HepG2 (cell line): ENCODE data around the gene LMX1B. TPM values are rescaled to one million over a fixed set of nuclear protein-coding genes. Genes with fewer than 3 reads are reported as not detected.

Experiments used
- ATAC-seq: fragments of 200-7000 bp; cut with Tn5 transposase; 3 replicates; pipeline ENCODE4 v1.9.1; 2020; ENCODE audit warnings: mild to moderate bottlenecking, moderate library complexity
- BruUV-seq: library from RNA; stranded (reverse); fragments of 400-500 nt; replicated peaks from 2 replicates; lab custom pipeline; 2021; lab: Mats Ljungman, UMichigan
- CTCF ChIA-PET: fragments of 300-600 bp; formaldehyde crosslinking; extraction: SDS; loops from one replicate; lab custom pipeline; 2021; ENCODE audit warnings: low total read pairs, inconsistent platforms, low intra/inter-chr PET ratio; lab: Yijun Ruan, JAX
- POLR2A ChIA-PET: fragments of 350-600 bp; sonication (Branson Sonifier 250); formaldehyde crosslinking; loops from one replicate; lab custom pipeline; 2020; ENCODE audit warnings: antibody characterized with exemption, inconsistent platforms; lab: Yijun Ruan, JAX
- DNase-seq: peaks from one replicate; pipeline ENCODE4 v3.0.0-alpha.2; 2015; ENCODE audit warnings: low spot score
- FAIRE-seq: peaks from 3 replicates; lab custom pipeline; 2011; peaks lifted over from hg19 to GRCh38; lab: Jason Lieb, UNC
- H2AFZ ChIP-seq: one replicate; pipeline ENCODE4 v1.6.1; 2011; ENCODE audit warnings: low read length, inconsistent platforms
- H3K27ac ChIP-seq: fragments of 300-600 bp; 3 replicates; pipeline ENCODE4 v1.8.0; 2011; ENCODE audit warnings: mixed run types, mild to moderate bottlenecking, mixed read lengths, low read length, inconsistent platforms; ENCODE audit not compliant: insufficient read depth; ENCODE audit errors: extremely low read length
- H3K27me3 ChIP-seq, 2 experiments: fragments of 200-600 bp in 1 of 2; 2 replicates in 1 of 2; 3 replicates in 1 of 2; pipeline versions ENCODE4 v1.6.0 to v1.8.0; 2011; ENCODE audit warnings: low read length in 2 of 2, mild to moderate bottlenecking in 2 of 2, moderate library complexity in 2 of 2, inconsistent platforms in 1 of 2; ENCODE audit not compliant: insufficient read depth in 2 of 2, control insufficient read depth in 1 of 2
- H3K36me3 ChIP-seq, 2 experiments: fragments of 200-600 bp in 1 of 2; replicated peaks in 1 of 2; 2 replicates in 1 of 2; 3 replicates in 1 of 2; pipeline versions ENCODE4 v1.5.1 to v1.8.0; 2011; ENCODE audit warnings: low read length in 2 of 2, inconsistent platforms in 1 of 2; ENCODE audit not compliant: insufficient read depth in 2 of 2, control insufficient read depth in 1 of 2
- H3K4me1 ChIP-seq: 2 replicates; pipeline ENCODE4 v1.5.1; 2012; ENCODE audit warnings: low read length, inconsistent platforms; ENCODE audit not compliant: insufficient read depth
- H3K4me2 ChIP-seq: 2 replicates; pipeline ENCODE4 v1.6.0; 2011; ENCODE audit warnings: low read depth, low read length, inconsistent platforms
- H3K4me3 ChIP-seq, 3 experiments: fragments of 200-600 bp in 1 of 3; sonication (generic), shearing (Covaris generic) in 1 of 3; replicated peaks in 1 of 3; 2 replicates each; pipeline ENCODE4 v1.5.1; 2011 to 2016; ENCODE audit warnings: low read length in 3 of 3, inconsistent platforms in 2 of 3, low read depth in 2 of 3, mild to moderate bottlenecking in 2 of 3, control low read depth in 1 of 3, mixed read lengths in 1 of 3; ENCODE audit not compliant: insufficient read depth in 1 of 3
- H3K79me2 ChIP-seq: one replicate; pipeline ENCODE4 v1.6.1; 2011; ENCODE audit warnings: low read length, inconsistent platforms; ENCODE audit not compliant: insufficient read depth
- H3K9ac ChIP-seq: 2 replicates; pipeline ENCODE4 v1.6.0; 2011; ENCODE audit warnings: mild to moderate bottlenecking, low read depth, low read length, inconsistent platforms; ENCODE audit not compliant: insufficient read depth
- H3K9me3 ChIP-seq: 2 replicates; pipeline ENCODE4 v1.5.1; 2012; ENCODE audit warnings: mild to moderate bottlenecking, low read length
- H4K20me1 ChIP-seq: 2 replicates; pipeline ENCODE4 v1.6.0; 2011; ENCODE audit warnings: inconsistent platforms, mild to moderate bottlenecking, low read length, moderate library complexity; ENCODE audit not compliant: insufficient read depth
- ASH2L ChIP-seq: fragments of 300-600, 200-600 bp; sonication (generic); IDR thresholded peaks from 2 replicates; pipeline ENCODE4 v1.7.0; 2017; ENCODE audit warnings: low read depth, mild to moderate bottlenecking, moderate library complexity, mixed read lengths, low read length; ENCODE audit not compliant: insufficient read length
- HES4 ChIP-seq: sonication (generic); formaldehyde crosslinking; IDR thresholded peaks from 2 replicates; pipeline ENCODE4 v1.9.0; 2021; ENCODE audit warnings: mild to moderate bottlenecking, missing genetic modification reagents, borderline replicate concordance
- HIVEP1 ChIP-seq: sonication (generic); formaldehyde crosslinking; IDR thresholded peaks from 2 replicates; pipeline ENCODE4 v1.4.0; 2020; ENCODE audit warnings: mild to moderate bottlenecking, missing genetic modification reagents
- MAFK ChIP-seq, 2 experiments: IDR thresholded peaks in 1 of 2; conservative IDR thresholded peaks in 1 of 2; 2 replicates each; pipeline ENCODE4 v1.6.1; 2011; ENCODE audit warnings: improper control_type of control experiment in 2 of 2, low read length in 2 of 2
- PLSCR1 ChIP-seq: sonication (generic); formaldehyde crosslinking; IDR thresholded peaks from 2 replicates; pipeline ENCODE4 v1.5.0; 2020; ENCODE audit warnings: missing genetic modification reagents, mild to moderate bottlenecking, borderline replicate concordance
- SMAD3 ChIP-seq: sonication (generic); formaldehyde crosslinking; IDR thresholded peaks from 2 replicates; pipeline ENCODE4 v1.4.0; 2020; ENCODE audit warnings: missing genetic modification reagents
- ZNF616 ChIP-seq: sonication (generic); formaldehyde crosslinking; IDR thresholded peaks from 2 replicates; pipeline ENCODE4 v1.5.0; 2020; ENCODE audit warnings: low read depth, mild to moderate bottlenecking, missing genetic modification reagents
- ZNF766 ChIP-seq: sonication (generic); formaldehyde crosslinking; IDR thresholded peaks from 2 replicates; pipeline ENCODE4 v1.5.0; 2020; ENCODE audit warnings: missing genetic modification reagents, borderline replicate concordance
- WGBS: methylation state at CpG from one replicate; pipeline ENCODE4 v1.1.6; 2017; ENCODE audit warnings: low lambda C conversion rate; 5-methylcytosine and 5-hydroxymethylcytosine counted together
- in situ Hi-C: cut with HindIII; loops from 2 replicates; pipeline ENCODE4 v1.10.0; 2017; ENCODE audit warnings: low pct_unique_long_range_greater_than_20kb; ENCODE audit not compliant: extremely low pct_ligation_motif_present
- intact Hi-C: fragments of 100-400 bp; cut with micrococcal nuclease; formaldehyde crosslinking; loops from one replicate; pipeline ENCODE4 v1.10.0; 2022; ENCODE audit not compliant: unreplicated experiment
- polyA plus RNA-seq, 8 experiments: library from polyadenylated mRNA; depleted of rRNA in 3 of 8; stranded (reverse) in 7 of 8; unstranded in 1 of 8; fragments of >200 nt; fragmentation: Illumina TruSeq in 4 of 8; extraction: Trizol in 4 of 8; gene quantifications; 2 replicates each; pipeline versions ENCODE4 v1.2.1 to v1.2.3, GENCODE V29; 2011 to 2016; ENCODE audit warnings: low read depth in 4 of 8, missing spikeins in 1 of 8, mixed read lengths in 1 of 8; ENCODE audit not compliant: insufficient read depth in 1 of 8
- total RNA-seq, 5 experiments: library from RNA; depleted of rRNA; stranded (reverse); fragments of >200 nt; fragmentation: Illumina TruSeq; extraction: Trizol; gene quantifications; 2 replicates each; pipeline ENCODE4 v1.2.3, GENCODE V29; 2016; ENCODE audit warnings: low read depth in 1 of 5
- TF ChIP-seq, protein P1 (sequence below): sonication (generic); formaldehyde crosslinking; IDR thresholded peaks from 2 replicates; pipeline ENCODE4 v1.5.0; 2020; ENCODE audit warnings: missing genetic modification reagents
- TF ChIP-seq, protein P2 (sequence below): sonication (generic); formaldehyde crosslinking; IDR thresholded peaks from 2 replicates; pipeline ENCODE4 v1.9.0; 2021; ENCODE audit warnings: missing genetic modification reagents, borderline replicate concordance

LMX1B gene
- total and polyA plus RNA-seq, 2 of the 13 experiments (the other 11 are each of a cell fraction or from before 2014, with no cell fraction given) = not detected

DNA sequence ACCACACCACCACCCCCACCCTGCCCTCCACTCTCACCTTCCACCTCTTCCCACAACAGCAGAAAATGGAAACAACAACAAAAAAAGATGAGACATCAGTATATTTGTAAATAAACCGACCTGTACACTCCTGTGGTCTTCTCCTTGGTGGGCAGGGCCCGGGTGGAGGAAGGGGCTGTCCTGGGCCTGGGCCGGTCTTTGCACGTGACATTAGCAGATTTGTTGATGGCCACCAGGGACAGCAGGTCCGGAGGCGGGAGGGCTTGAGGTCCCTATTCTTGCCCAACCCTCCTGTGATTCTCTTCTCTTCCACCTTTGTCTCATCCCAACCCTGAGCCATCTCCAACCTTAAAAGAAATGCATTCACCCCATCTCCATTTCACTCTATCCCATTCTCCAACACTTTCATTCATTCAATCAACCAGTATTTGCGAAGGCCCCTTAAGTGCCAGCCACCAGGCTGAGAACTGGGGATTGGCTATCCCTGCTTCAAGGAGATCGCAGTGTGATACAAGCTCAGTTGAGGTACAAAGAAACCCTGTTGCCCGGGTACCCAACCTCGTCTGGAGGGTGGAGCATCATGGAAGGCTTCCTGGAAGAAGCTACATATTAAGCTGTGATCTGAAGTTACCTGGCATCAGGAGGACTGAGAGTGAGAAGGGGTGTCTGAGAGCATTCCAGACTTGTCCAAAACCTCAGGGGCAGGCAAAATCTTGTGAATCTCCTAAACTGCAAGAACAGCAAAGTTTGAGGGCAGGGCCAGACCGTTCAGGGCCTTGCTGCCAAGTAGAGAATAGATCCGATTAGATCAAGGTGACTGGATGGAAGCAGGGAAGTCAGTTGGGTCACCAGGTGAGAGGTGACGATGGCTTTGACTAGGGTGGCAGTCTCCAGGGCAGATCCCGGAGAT, 87.4 kb downstream of the LMX1B start:
- no peak overlapping the region for H2AFZ ChIP-seq
- peaks cover 5% of the 10 kb centered on the region for H3K4me1 ChIP-seq
- TF ChIP-seq, protein P1, sequence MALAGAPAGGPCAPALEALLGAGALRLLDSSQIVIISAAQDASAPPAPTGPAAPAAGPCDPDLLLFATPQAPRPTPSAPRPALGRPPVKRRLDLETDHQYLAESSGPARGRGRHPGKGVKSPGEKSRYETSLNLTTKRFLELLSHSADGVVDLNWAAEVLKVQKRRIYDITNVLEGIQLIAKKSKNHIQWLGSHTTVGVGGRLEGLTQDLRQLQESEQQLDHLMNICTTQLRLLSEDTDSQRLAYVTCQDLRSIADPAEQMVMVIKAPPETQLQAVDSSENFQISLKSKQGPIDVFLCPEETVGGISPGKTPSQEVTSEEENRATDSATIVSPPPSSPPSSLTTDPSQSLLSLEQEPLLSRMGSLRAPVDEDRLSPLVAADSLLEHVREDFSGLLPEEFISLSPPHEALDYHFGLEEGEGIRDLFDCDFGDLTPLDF (CRISPR knock-in tag) = no peak
- TF ChIP-seq MAFK (conservative IDR thresholded peaks at IDR 0.05 in 1 of 2, IDR thresholded peaks at IDR 0.05 in 1 of 2; ENCODE audit: low read length in 2 of 2) = peak in 1 of 2 experiments; percentile 20; a peak in 1 of 4 replicates
- DNase-seq (no peak), ATAC-seq (no peak), FAIRE-seq (no peak)
- H3K27me3 ChIP-seq = peaks cover 9 to 75% of the 10 kb centered on the region in 2 experiments; a peak in 3 of 5 replicates
- no peaks in the 10 kb centered on the region for H3K9me3 ChIP-seq
- POLR2A ChIA-PET = no interaction called here
- H3K79me2 ChIP-seq = no peaks in the 10 kb centered on the region
- no peak overlapping the region for H3K9ac ChIP-seq
- no peak overlapping the region for H3K4me2 ChIP-seq
- no peak overlapping the region for H3K4me3 ChIP-seq
- 6% methylated on average over 14 of the region's 14 CpGs for WGBS
- H3K27ac ChIP-seq = no peak overlapping the region
- H4K20me1 ChIP-seq = 0 out of 2 replicates have a peak, but pooled peaks cover 4% of the 10 kb centered on the region
- BruUV-seq = no TSS peak
- in situ Hi-C loops = no loop called here
- intact Hi-C loops = no loop called here
- H3K36me3 ChIP-seq = no peaks in the 10 kb centered on the region
- CTCF ChIA-PET = no interaction called here

DNA sequence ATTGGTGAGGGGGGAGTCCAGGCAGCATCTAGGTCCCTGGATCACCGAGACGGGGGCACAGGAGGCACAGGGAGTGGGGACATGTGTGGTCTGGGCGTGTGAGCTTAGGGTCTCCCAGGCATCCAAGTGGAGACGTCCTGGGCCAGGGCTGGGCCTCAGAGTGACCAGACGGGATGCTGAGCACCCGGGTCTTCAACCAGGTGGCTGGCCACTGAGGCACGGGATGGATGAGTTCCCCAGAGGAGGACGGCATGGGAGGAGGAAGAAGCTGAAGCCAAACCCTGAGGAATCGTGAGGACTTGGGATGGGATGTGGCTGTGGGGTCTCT, 88.0 kb downstream of the LMX1B start:
- BruUV-seq = no TSS peak
- CTCF ChIA-PET = no interaction called here
- TF ChIP-seq HES4 = no peak
- no peak for TF ChIP-seq HIVEP1 (CRISPR knock-in tag)
- TF ChIP-seq, protein P2, sequence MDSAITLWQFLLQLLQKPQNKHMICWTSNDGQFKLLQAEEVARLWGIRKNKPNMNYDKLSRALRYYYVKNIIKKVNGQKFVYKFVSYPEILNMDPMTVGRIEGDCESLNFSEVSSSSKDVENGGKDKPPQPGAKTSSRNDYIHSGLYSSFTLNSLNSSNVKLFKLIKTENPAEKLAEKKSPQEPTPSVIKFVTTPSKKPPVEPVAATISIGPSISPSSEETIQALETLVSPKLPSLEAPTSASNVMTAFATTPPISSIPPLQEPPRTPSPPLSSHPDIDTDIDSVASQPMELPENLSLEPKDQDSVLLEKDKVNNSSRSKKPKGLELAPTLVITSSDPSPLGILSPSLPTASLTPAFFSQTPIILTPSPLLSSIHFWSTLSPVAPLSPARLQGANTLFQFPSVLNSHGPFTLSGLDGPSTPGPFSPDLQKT (CRISPR knock-in tag) = no peak
- no peak for TF ChIP-seq ZNF766 (CRISPR knock-in tag)
- no peak for TF ChIP-seq ASH2L
- TF ChIP-seq SMAD3 = no peak
- TF ChIP-seq PLSCR1 (CRISPR knock-in tag) = no peak
- no peak for TF ChIP-seq ZNF616 (CRISPR knock-in tag)

More for the DNA sequence above, 88.0 kb downstream of the LMX1B start:
- Histone ChIP-seq H3K27me3 (peaks cover 9 to 70% of the 10 kb centered on the region in 2 experiments; a peak in 3 of 5 replicates), H3K27ac (no peak overlapping the region), H3K9me3 (no peaks in the 10 kb centered on the region), H2AFZ (no peak overlapping the region), H3K4me2 (no peak overlapping the region), H3K79me2 (no peaks in the 10 kb centered on the region), H3K4me1 (peaks cover 5% of the 10 kb centered on the region), H3K36me3 (no peaks in the 10 kb centered on the region), H4K20me1 (0 out of 2 replicates have a peak, but pooled peaks cover 4% of the 10 kb centered on the region), H3K9ac (no peak overlapping the region), H3K4me3 (no peak overlapping the region)
- DNase-seq (no peak), FAIRE-seq (no peak), ATAC-seq (no peak)
- in situ Hi-C loops = no loop called here
- WGBS = 13% methylated on average over 5 of the region's 9 CpGs
- POLR2A ChIA-PET = no interaction called here
- intact Hi-C loops = no loop called here
